GM21619 (cell line): Measurements from ENCODE around the gene ZBTB39.

ENCODE experiments used
- ATAC-seq: cut with Tn5 transposase; IDR thresholded peaks from one replicate; pipeline ENCODE4 v1.9.1; 2021; ENCODE audit not compliant: unreplicated experiment

Gene ZBTB39

GRCh38 chr12:56948881-56949280, 57.5 kb downstream of the ZBTB39 start:
- ATAC-seq: no peak
